K562 (cell line): ENCODE results near the gene PCDHGA4. TPM values are rescaled to one million over a fixed set of nuclear protein-coding genes. Genes with fewer than 3 reads are reported as not detected.

Experiments
- BCOR ChIP-seq: fragments of 450-650 bp; IDR thresholded peaks from 2 replicates; pipeline ENCODE4 v1.6.1; 2016
- CBFA2T3 ChIP-seq: fragments of 450-650 bp; IDR thresholded peaks from 2 replicates; pipeline ENCODE4 v1.6.1; 2017
- CBX1 ChIP-seq: sonication (generic); IDR thresholded peaks from 2 replicates; pipeline ENCODE4 v1.6.1; 2016; ENCODE audit warnings: antibody characterized with exemption, low read depth, mild to moderate bottlenecking
- FOXP4 ChIP-seq: sonication (generic); formaldehyde crosslinking; IDR thresholded peaks from 2 replicates; pipeline ENCODE4 v1.8.0; 2022; ENCODE audit warnings: mild to moderate bottlenecking, missing genetic modification reagents, borderline replicate concordance
- HCFC1 ChIP-seq: IDR thresholded peaks from 2 replicates; pipeline ENCODE4 v1.6.1; 2012; ENCODE audit warnings: low read depth, low read length, improper control_type of control experiment
- HMGN3 ChIP-seq: IDR thresholded peaks from 2 replicates; pipeline ENCODE4 v1.6.1; 2011; ENCODE audit warnings: borderline replicate concordance, low read depth, mild to moderate bottlenecking, mixed read lengths, low read length; ENCODE audit not compliant: insufficient read length; ENCODE audit errors: extremely low read depth
- RBFOX2 ChIP-seq: fragments of 200-400 bp; formaldehyde crosslinking; IDR thresholded peaks from 2 replicates; pipeline ENCODE4 v1.6.1; 2017; ENCODE audit warnings: low read depth, mild to moderate bottlenecking, low read length, moderate library complexity
- TEAD1 ChIP-seq, 2 experiments: fragments of 450-650 bp in 1 of 2; sonication (generic) in 1 of 2; formaldehyde crosslinking; IDR thresholded peaks; 2 replicates each; pipeline versions ENCODE4 v1.4.0 to v1.8.0; 2020 to 2022; ENCODE audit warnings: mild to moderate bottlenecking in 2 of 2, missing genetic modification reagents in 1 of 2
- ZBTB2 ChIP-seq: fragments of 450-650 bp; IDR thresholded peaks from 2 replicates; pipeline ENCODE4 v1.6.1; 2016; ENCODE audit warnings: antibody characterized with exemption
- ZFPM2 ChIP-seq: fragments of 250-450 bp; sonication (Bioruptor Pico); IDR thresholded peaks from 2 replicates; pipeline ENCODE4 v1.5.1; 2022; ENCODE audit warnings: mild to moderate bottlenecking
- ZNF143 ChIP-seq: sonication (generic); formaldehyde crosslinking; IDR thresholded peaks from 2 replicates; pipeline ENCODE4 v1.9.0; 2022; ENCODE audit warnings: mild to moderate bottlenecking, missing genetic modification reagents
- ZNF24 ChIP-seq: fragments of 450-650 bp; IDR thresholded peaks from 2 replicates; pipeline ENCODE4 v1.6.1; 2016
- polyA plus RNA-seq, 8 experiments: library from polyadenylated mRNA; depleted of rRNA in 4 of 8; stranded (reverse) in 5 of 8; unstranded in 3 of 8; fragments of >200 nt; fragmentation: Nextera tagmentation in 2 of 8; fragmentation: Illumina TruSeq in 1 of 8; extraction: Ambion mirVana in 2 of 8; extraction: Trizol in 1 of 8; gene quantifications; 2 replicates each; pipeline versions ENCODE4 v1.2.1 to v1.2.3, GENCODE V29; 2011 to 2014; ENCODE audit warnings: inconsistent platforms in 1 of 8, missing spikeins in 1 of 8
- total RNA-seq, 7 experiments: library from RNA; depleted of rRNA in 6 of 7; stranded (reverse); fragments of >200 nt in 6 of 7; fragmentation: Illumina TruSeq in 2 of 7; extraction: Trizol in 2 of 7; gene quantifications; 2 replicates each; pipeline versions ENCODE4 v1.2.1 to v1.2.3, GENCODE V29; 2011 to 2021; ENCODE audit warnings: low replicate concordance in 1 of 7
- TF ChIP-seq, protein P1 (sequence below): fragments of 450-650 bp; IDR thresholded peaks from 2 replicates; pipeline ENCODE4 v1.6.1; 2017; ENCODE audit warnings: mild to moderate bottlenecking, moderate library complexity
- TF ChIP-seq, protein P2 (sequence below): fragments of 450-650 bp; IDR thresholded peaks from 2 replicates; pipeline ENCODE4 v1.6.1; 2017; ENCODE audit warnings: antibody characterized with exemption, mild to moderate bottlenecking
- TF ChIP-seq, protein P3 (sequence below), 3 experiments: IDR thresholded peaks in 2 of 3; conservative IDR thresholded peaks in 1 of 3; 2 replicates each; pipeline ENCODE4 v1.5.1; 2011 to 2012; ENCODE audit warnings: low read length in 3 of 3, mild to moderate bottlenecking in 3 of 3, control low read depth in 2 of 3, improper control_type of control experiment in 1 of 3, inconsistent platforms in 1 of 3, low read depth in 1 of 3, mixed read lengths in 1 of 3, moderate library complexity in 1 of 3; ENCODE audit not compliant: insufficient read depth in 2 of 3

The PCDHGA4 gene
- total and polyA plus RNA-seq, 9 of the 15 experiments (the other 6 are each of a cell fraction or from before 2014, with no cell fraction given) = 0.12 to 0.40 (median 0.36) TPM; not detected in 2

GRCh38 chr5:141320225-141321169 is 34.3 kb upstream of the PCDHGA4 start, which contains the start of gene TAF7 (continued):
- TF ChIP-seq, protein P1, sequence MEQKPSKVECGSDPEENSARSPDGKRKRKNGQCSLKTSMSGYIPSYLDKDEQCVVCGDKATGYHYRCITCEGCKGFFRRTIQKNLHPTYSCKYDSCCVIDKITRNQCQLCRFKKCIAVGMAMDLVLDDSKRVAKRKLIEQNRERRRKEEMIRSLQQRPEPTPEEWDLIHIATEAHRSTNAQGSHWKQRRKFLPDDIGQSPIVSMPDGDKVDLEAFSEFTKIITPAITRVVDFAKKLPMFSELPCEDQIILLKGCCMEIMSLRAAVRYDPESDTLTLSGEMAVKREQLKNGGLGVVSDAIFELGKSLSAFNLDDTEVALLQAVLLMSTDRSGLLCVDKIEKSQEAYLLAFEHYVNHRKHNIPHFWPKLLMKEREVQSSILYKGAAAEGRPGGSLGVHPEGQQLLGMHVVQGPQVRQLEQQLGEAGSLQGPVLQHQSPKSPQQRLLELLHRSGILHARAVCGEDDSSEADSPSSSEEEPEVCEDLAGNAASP = no peak
- peak; percentile 46; the same call in 1 of the 2 replicates for TF ChIP-seq HCFC1
- peak; percentile 51 to 52; a peak in 1 of 4 replicates for TF ChIP-seq TEAD1 (CRISPR knock-in tag; IDR thresholded peaks at IDR 0.05)
- peak; percentile 69 for TF ChIP-seq HMGN3
- peak; percentile 44; the same call in 1 of the 2 replicates for TF ChIP-seq ZNF143 (CRISPR knock-in tag)
- TF ChIP-seq CBFA2T3 = no peak
- no peak for TF ChIP-seq FOXP4 (CRISPR knock-in tag)
- TF ChIP-seq, protein P2, sequence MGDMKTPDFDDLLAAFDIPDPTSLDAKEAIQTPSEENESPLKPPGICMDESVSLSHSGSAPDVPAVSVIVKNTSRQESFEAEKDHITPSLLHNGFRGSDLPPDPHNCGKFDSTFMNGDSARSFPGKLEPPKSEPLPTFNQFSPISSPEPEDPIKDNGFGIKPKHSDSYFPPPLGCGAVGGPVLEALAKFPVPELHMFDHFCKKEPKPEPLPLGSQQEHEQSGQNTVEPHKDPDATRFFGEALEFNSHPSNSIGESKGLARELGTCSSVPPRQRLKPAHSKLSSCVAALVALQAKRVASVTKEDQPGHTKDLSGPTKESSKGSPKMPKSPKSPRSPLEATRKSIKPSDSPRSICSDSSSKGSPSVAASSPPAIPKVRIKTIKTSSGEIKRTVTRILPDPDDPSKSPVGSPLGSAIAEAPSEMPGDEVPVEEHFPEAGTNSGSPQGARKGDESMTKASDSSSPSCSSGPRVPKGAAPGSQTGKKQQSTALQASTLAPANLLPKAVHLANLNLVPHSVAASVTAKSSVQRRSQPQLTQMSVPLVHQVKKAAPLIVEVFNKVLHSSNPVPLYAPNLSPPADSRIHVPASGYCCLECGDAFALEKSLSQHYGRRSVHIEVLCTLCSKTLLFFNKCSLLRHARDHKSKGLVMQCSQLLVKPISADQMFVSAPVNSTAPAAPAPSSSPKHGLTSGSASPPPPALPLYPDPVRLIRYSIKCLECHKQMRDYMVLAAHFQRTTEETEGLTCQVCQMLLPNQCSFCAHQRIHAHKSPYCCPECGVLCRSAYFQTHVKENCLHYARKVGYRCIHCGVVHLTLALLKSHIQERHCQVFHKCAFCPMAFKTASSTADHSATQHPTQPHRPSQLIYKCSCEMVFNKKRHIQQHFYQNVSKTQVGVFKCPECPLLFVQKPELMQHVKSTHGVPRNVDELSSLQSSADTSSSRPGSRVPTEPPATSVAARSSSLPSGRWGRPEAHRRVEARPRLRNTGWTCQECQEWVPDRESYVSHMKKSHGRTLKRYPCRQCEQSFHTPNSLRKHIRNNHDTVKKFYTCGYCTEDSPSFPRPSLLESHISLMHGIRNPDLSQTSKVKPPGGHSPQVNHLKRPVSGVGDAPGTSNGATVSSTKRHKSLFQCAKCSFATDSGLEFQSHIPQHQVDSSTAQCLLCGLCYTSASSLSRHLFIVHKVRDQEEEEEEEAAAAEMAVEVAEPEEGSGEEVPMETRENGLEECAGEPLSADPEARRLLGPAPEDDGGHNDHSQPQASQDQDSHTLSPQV = 0 out of 2 replicates have a peak, but pooled peaks have one; percentile 25
- TF ChIP-seq ZBTB2 = peak; percentile 91
- TF ChIP-seq, protein P3, sequence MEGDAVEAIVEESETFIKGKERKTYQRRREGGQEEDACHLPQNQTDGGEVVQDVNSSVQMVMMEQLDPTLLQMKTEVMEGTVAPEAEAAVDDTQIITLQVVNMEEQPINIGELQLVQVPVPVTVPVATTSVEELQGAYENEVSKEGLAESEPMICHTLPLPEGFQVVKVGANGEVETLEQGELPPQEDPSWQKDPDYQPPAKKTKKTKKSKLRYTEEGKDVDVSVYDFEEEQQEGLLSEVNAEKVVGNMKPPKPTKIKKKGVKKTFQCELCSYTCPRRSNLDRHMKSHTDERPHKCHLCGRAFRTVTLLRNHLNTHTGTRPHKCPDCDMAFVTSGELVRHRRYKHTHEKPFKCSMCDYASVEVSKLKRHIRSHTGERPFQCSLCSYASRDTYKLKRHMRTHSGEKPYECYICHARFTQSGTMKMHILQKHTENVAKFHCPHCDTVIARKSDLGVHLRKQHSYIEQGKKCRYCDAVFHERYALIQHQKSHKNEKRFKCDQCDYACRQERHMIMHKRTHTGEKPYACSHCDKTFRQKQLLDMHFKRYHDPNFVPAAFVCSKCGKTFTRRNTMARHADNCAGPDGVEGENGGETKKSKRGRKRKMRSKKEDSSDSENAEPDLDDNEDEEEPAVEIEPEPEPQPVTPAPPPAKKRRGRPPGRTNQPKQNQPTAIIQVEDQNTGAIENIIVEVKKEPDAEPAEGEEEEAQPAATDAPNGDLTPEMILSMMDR (IDR thresholded peaks at IDR 0.05 in 2 of 3, conservative IDR thresholded peaks at IDR 0.05 in 1 of 3; ENCODE audit: insufficient read depth in 2 of 3, low read depth in 1 of 3, low read length in 3 of 3) = peak; percentile 80 to 95 (median 93)
- 0 out of 2 replicates have a peak, but pooled peaks have one; percentile 45 for TF ChIP-seq BCOR
- peak; percentile 100 for TF ChIP-seq RBFOX2
- TF ChIP-seq CBX1 = peak; percentile 88
- TF ChIP-seq ZNF24 = 0 out of 2 replicates have a peak, but pooled peaks have one; percentile 36
- TF ChIP-seq ZFPM2 = no peak
